SW480 (cell line): ENCODE measurements around the gene IRF5.

ENCODE experiments used
- DNase-seq: peaks from one replicate; pipeline ENCODE4 v3.0.0-alpha.2; 2016; ENCODE audit warnings: low spot score

Gene IRF5, protein sequence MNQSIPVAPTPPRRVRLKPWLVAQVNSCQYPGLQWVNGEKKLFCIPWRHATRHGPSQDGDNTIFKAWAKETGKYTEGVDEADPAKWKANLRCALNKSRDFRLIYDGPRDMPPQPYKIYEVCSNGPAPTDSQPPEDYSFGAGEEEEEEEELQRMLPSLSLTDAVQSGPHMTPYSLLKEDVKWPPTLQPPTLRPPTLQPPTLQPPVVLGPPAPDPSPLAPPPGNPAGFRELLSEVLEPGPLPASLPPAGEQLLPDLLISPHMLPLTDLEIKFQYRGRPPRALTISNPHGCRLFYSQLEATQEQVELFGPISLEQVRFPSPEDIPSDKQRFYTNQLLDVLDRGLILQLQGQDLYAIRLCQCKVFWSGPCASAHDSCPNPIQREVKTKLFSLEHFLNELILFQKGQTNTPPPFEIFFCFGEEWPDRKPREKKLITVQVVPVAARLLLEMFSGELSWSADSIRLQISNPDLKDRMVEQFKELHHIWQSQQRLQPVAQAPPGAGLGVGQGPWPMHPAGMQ

DNA sequence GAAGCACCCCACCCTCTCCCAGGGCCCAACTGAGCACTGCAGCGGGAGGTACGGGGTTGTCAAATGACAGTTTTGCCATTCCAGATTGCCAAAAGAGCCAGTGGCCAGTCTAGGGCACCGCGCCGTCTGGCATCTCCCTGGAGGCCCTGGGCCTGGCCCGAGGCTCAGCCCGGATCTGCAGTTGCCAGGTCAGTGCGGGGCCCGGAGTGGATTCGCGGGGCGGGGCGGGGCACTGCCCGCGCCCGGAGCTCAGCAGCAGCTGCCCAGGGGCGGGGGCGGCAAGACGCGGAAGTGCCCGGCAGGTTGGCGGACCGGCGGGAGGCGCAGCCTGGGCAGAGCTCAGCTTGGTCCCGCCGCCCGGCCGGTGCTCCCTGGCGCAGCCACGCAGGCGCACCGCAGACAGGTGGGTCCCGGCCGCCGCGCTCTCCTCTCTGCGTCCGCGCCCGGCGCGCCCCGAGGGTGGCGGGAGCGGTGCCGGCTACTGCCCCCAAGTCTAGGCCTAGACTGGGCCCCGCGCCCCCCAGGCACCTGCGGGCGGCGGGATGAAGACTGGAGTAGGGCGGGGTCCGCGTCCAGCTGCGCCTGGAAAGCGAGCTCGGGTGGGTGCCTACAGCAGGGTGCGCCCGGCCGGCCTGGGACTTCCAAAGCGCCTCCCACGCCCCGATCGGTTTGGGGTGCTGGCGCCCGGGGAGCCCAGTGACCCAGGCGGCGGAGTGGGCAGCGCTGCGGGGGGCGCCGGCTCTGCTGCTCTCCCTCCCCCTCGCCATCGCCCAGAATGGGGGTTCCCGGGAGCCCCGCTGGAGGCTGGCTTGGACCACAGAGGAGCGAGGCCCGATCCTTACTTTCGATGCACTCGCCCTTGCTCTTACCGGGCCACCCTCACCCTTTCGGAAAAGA, at the start of gene IRF5:
TSS of gene IRF5 (plus strand) at position 281 of the 897 bp plus-strand sequence. CDS start 4,155 bp downstream, outside the sequence.
- peak; percentile 82 for DNase-seq

DNA sequence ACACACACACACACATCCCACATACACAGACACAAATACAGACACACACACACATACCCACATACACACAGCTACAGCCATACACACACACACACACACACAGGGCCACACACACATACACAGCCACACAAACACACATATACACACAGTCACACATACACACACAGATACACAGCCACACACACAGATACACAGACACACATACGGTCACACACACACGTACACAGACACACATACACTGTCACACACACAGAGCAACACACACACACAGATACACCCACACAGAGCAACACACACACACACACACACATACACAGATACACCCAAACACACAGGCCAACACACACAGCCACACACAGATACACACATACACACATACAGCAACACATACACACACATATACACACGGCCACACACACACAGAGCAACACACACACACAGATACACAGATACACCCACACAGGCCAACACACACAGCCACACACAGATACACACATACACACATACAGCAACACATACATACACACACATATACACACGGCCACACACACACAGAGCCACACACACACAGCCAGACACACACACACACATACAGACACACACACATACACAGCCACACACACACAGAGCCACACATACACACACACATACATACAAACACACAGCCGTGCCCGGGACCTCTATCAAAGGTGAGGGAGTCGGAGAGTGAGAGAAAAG, 49.5 kb upstream of the IRF5 start:
- DNase-seq: no peak

DNA sequence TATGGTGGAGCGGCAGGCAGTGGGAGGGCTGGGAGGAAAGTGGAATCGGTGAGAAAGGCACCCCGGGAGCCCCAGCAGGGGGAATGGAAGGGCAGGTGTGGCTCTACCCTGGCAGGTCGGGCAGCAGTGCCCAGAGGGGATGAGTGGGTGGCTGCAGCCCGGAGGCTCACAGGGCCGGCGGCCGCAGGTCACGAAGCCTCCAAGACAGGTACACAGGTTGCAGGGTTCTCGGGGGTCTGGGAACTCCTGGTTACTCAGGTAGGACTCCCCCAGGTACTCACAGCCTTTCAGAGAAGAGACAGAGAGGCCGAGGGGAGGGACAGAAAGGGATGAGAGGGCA, 49.0 kb upstream of the IRF5 start:
- DNase-seq: no peak

DNA sequence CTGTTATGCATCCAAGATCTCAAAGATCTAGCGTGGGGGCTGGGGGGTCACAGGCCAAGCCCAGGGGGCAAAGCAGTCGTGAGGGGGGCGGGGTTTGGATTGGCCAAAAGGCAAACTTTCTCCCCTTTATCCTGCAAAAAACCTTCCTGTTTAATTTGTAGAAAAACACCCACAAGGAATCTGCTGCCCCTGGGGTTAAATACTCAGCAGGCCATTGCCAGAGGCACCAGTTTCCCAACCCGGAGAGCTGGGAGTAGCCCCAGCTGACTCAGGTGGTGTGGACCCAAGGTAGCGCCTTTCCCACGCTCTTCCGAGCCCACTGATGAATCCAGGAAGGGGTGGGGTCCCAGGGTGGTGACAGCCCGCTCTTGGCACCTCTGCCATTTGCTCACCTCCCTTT, 48.6 kb upstream of the IRF5 start:
- DNase-seq: no peak

DNA sequence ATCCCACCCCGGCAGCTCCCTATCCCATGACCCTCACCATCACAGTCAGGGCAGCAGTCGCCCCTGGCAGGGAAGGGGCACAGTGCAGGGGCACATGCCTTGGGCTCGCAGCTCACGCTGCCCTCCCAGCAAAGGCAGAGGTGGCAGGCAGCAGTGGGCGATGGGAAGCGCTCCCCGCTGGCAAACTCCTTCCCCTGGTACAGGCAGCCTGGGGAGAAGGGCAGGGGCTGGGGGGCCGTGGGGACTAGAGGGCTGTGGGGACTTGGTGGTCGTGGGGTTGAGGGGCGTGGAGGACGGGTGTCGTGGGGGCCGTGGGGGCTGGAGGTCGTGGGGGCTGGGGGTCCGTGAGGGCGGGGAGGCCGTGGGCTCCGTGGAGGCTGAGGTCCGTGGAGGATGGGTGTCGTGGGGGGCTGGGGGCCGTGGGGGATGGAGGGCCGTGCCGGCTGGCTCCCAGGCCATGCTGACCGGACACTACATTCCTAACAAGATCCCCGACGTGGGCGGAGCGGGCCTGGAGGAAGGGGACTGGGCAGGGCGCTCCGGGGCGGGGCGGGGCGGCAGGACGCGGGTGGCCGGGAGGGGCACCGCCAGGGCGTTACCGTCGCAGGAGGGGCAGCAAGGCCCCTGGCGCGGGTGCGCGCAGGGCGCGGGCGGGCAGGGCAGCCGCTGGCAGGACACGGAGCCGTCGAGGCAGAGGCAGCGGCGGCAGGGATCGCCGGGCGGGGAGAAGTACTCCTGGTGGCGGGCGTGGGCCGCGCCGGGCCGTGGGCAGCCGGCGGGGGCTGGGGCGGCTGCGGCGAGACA, 47.2 kb upstream of the IRF5 start:
- peak; percentile 40 for DNase-seq

DNA sequence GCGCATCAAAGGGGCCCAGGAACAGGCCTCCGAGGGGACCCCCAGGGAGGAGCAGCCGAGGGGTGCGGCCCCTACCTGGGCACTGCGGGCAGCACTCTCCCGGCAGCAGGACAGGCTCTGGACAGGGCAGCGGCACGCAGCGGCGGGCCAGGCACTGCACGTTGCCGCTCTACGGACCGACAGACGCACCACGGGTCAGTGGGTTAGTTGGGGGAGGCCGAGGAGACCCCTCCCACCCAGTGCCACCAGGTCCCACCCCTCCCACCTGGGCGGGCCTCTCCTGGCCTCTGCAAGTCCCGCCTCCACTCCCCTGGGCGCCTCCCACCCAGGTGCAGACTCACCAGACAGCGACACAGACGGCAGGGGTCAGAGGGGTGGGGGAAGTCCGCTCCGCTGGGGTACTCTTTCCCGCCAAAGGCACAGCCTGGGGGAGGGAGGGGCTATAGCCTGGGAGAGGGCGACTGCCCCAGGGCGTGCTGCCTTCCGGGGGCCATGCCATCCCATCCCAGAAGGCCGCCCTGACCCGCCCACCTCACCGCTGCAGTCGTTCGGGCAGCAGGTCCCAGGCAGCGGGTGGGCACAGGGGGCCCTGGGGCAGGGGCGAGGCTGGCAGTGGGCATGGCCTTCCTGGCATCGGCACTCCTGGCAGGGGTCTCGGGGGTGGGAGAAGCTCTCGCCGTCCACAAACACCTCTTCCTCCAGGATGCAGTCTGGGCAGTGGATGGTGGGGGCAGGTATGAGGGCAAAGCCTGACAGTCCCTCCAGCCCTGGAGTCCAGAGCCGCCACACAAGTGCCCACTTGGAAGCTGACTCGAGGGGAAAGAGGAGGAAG, 46.4 kb upstream of the IRF5 start:
- DNase-seq: no peak

DNA sequence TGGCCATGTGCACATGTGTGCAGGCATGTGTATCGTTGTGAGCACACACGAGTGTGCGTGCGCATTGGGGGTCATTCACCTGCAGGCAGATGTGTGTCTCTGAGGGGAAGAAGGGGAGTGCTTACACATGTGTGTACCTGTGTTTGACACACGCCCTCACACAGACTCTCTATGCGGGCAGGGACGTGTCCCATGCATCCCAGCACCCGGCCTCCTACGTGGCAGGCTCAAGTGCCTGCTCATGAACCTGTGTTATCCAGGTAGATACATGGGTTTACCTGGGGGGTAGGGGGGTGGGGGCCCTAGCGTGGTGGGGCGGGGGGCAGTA, 45.8 kb upstream of the IRF5 start:
- DNase-seq: no peak

DNA sequence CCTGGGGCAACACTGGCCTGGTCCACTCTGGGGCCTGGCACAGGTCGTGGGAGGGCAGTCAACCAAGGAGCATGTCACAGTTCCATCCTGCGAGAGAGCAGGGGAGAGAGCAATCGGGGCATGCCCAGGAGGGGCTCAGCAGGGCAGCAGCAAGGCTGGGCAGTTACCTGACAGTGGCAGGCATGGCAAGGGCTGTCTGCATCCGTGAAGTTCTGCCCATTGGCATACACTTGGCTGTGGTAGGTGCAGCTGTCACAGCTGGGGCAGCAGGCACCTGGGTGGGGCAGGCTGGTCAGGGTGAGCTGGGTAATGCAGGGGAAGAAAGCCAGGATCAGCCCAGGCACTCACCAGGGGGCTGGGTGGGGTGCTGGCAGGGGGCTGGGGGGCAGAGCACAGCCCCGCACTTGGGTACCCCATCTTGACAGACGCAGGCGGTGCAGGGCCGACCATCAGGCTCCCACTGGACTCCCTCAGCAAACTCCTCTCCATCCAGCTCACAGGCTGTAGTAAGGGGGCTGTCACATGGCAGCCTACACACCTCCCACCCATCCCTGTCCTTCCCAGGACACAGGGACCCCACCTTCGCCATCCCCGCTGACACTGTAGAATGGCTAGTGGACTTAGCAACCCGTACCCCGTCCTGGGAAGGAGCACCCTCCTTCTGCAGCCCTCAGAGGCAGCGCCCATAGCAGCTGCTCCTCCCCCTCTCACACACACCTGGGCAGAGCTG, 45.0 kb upstream of the IRF5 start:
- no peak for DNase-seq

DNA sequence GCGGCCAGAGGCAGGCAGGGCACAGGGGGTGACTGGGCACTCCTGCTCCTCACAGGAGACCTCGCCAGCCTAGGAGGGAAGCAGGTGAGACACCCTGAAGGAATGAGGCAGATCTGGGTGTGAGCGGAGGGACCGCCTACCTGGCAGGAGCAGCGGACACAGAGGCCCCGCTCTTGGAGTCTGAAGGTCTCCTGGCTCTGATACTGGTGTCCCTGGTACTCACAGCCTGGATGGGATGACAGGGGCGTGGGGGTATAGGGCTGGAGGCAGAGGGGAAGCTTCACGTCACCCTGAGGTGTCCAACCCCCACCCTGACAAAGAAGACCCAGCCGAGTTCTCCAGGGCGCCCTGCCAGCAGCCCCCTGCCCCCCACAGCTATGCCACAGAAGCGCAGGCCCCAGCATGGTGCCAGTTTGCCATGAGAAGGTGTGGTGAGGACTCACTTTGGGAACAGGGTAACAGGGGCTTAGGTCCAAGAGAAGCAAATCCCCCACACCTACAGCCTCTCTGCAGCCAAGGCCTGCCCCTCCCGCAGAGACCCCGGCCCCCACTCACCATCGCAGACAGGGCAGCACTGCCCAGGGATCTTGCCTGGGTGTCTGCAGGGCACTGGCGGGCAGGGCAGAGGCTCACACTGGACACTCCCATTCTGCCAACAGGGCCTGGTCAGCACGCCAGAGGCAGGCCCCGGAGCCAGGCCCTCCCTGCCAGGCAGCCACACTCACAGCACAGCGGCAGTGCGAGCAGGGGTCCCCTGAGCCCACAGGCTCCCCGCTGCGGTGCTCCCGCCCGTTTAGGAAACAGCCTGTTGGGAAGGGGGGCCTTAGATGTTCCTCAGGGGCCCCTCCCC, 44.3 kb upstream of the IRF5 start:
- peak; percentile 53 for DNase-seq

DNA sequence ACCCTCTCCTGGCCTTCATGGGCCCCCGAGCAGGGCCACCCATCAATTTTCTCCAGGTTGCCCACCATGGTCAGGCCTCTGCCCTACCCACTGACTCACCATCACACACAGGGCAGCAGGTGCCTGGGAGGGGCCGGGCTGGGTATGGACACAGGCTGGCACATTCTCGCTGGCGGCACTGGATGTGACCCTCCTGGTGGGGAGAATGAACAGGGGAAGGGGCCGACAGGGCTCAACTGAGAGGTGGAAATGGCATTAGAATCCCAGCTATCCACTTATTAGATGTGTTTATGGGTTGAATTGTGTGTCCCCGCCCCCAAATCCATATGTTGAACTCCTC, 43.7 kb upstream of the IRF5 start:
- DNase-seq: no peak

DNA sequence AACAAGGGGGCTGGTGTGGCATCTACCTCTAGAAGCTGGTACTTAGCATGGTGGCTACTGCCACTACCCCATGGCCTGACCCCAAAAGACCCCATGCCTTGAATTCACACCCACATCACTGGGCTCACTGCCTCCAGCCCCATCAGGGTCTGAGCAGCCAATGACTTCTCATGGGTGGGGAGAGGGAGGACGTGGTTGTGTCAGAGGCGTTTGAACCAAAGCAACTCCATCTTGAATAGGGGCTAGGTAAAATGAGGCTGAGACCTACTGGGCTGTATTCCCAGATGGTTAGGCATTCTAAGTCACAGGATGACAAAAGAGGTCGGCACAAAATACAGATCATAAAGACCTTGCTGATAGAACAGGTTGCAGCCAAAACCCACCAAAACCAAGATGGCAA, 42.4 kb upstream of the IRF5 start:
- DNase-seq: no peak

DNA sequence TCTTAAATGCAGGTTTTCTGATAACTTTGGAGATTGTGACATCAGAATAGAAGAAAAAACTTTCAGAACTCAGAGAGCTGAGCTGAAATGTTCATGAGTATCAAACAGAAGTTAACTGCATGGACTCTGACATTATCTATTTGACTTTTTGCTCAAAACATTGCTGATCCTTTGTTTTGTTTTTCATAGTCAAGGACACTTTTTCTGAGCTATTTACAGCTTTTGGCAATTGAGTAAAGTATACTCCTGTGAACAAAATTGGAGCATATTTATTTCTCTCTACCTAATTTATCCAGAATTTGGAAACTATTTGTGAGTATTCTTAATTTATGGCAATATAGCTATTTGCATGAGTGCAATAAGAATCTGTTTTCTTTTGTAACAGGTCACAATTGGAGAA, 38.3 kb upstream of the IRF5 start:
- no peak for DNase-seq

DNA sequence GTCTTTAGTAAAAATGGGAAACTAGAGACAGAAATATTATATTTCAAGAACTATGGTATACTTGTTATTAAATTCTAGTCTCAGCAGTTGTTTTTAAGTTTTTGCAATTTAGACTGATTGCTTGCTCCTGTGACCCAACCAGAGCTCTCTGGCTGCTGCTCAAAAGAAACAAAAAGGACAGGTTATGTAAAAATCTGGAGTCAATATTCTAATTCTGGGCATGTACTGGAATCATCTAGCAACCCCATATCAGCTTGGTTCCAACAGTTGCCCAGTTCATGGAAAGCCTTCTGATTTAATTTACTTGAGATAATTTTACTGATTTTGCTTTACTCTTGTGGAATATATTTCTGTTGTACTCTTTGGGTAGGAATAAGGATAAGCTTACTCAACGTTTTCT, 37.5 kb upstream of the IRF5 start:
- DNase-seq: no peak

DNA sequence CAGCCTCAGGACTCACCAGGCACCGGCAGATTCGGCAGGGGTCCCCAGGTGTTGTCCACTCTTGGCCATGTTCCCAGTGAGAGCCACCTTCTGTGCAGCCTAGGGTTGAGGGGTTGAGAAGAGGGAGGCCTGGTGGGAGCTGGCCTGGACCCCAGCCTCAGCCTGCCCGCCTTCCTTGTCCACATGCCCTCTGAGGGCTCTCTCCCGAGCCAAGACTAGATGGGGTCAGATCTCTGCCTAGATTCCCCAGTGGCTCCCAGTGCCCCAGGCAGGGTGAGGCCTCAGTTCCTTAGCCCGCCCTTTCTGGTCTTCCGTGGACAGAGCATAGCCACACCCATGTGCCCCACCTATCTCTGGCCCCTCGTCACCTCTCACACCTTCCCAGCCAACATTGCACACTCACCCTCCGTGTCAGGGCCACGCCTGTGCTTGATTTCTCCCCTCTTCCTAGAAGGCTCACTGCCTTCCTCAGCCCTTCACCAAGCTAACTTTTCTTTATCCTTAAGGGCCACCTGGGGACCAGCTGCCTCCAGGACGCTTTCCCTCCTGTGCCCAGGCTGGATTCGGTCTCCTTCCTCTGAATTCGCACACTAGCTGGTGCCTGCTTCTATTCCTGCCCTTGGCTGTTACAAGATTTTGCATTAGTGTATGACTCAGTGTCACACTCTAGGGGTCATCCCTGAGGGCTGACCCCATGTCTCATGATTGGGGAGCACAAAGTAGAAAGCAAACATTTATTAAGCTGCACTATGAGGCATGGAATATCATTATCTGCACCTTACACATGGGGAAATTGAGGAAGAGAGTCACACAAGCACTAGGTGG, 34.8 kb upstream of the IRF5 start:
- DNase-seq: peak; percentile 37

DNA sequence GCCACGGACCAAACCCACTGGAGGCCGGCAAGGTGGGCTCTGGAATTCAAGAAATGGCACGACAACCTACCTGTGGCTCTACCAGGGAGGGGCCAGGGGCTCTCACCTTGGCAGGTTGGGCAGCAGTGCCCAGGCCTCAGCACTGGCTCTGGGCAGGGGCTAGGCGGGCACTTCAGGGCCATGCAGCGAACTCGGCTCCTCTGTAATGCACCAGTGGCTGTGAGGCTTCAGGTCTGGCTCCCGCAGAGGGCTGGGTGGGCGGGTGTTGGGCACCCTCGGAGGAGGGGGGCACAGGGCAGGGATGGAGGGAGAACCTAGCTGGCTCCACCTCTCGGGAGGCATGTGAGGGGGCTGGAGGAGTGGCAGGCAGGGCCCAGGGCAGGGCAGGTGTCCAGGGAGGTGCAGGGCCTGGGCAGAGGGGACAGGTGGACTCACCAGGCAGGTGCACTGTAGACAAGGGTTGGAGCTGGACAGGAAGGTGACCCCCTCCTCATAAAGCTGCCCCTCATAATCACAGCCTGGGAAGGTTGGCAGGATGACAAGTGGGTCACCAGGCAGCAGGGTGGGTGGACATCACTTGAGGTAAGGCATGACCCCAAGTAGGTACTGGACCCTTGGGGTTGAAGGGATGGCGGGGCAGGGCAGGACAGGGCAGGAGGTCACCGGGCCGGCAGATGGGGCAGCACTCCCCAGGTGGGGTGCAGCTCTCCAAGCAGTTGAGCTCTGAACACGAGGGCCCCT, 33.9 kb upstream of the IRF5 start:
- no peak for DNase-seq

DNA sequence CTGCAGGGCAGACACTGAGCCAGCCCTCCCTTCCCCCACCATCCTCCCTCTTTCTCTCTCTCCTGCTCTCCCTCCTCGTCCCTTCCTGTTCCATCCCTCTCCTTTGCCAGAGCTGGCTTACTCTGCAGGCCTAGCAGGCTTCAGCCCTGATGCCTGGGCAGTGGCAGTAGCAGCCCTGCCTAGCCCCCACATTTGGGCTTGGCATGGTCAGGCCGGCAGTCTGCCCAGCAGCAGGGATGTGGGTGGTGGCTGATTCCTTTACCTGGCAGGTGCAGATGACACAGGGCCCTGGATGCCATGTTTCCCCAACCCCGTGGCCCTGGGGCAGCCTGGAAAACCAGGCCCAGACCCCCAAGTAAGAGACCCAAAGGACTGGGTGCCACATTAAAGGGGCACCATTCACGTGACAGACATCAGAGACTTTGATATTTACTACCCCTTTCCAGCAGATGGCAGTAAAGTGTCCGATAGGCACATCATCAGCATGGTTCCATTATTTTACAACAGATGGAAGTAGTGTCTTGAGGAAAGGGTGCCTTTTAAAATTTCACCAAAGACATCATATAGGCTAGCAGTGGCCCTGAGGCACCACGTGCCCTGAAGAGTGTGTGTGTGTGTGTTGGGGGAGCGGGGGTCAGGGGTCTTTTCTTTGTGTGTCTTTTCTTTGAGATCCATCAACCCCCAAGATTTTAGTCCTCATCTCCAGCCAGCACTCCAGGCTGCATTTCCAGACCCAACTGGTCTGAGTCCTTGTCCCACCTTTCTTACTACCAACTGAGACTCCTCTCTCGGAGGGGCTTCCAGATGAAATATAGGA, 33.1 kb upstream of the IRF5 start:
- DNase-seq: peak; percentile 60
